ENCODE data around the gene RXFP4. TPM values are rescaled to one million over a fixed set of nuclear protein-coding genes. Genes with fewer than 3 reads are reported as not detected.

Gene RXFP4, protein sequence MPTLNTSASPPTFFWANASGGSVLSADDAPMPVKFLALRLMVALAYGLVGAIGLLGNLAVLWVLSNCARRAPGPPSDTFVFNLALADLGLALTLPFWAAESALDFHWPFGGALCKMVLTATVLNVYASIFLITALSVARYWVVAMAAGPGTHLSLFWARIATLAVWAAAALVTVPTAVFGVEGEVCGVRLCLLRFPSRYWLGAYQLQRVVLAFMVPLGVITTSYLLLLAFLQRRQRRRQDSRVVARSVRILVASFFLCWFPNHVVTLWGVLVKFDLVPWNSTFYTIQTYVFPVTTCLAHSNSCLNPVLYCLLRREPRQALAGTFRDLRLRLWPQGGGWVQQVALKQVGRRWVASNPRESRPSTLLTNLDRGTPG
- polyA plus RNA-seq (not detected in 3 replicates), polyA minus RNA-seq (not detected in 3 replicates)
- not detected for polyA plus RNA-seq (2011; ENCODE audit: low read depth)
- polyA plus RNA-seq (2011; cell fraction: cytosol; rRNA removed), result not detected in 2 replicates
- polyA plus RNA-seq (2011; cell fraction: nucleus; rRNA removed), result not detected in 2 replicates
- 0.13 TPM in 1 of 2 replicates, not detected in the other for polyA plus RNA-seq (2012; ENCODE audit: low replicate concordance)
- polyA minus RNA-seq (2011; cell fraction: cytosol; rRNA and poly(A)+ RNA removed), result not detected
- polyA minus RNA-seq (2011; cell fraction: nucleus; rRNA and poly(A)+ RNA removed), result not detected in 2 replicates

DNA sequence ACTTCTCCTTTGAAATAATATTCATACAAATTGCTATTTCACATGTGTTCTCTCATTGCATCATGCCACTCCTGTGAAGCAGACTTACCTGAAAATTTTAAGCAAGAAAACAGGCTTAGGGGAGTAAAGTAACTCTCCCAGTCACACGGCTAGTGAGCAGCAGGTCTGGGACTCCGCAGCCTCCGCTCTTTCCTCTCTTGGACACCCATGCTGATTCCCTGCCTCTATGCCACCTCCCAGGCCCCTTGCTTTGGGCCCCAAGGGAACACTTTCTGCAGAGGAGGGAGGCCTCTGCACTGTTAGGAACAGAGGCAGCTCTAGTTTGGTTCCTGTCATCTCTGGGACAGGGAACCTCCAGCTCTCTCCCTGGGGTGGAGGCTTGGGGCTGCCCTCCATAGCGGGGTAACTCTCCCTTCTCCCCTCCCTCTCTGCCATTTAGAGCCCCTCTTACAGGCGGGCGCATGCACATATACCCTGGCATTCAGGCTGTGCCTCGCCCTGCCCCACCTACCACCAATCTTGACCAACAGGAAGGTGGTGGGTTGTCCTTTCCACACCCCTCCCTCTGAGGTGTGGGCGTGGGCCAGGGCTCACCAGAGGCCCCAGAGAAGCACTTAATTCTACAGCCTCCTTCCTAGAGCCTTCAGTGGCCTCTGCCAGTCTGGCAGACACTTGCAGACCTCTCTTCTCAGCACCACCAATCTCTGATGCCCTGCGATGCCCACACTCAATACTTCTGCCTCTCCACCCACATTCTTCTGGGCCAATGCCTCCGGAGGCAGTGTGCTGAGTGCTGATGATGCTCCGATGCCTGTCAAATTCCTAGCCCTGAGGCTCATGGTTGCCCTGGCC is at the start of gene RXFP4:
RXFP4 (plus strand) TSS at position 646 of the 852 bp plus-strand sequence; CDS start at position 718, 72 bp downstream.
- no peaks in the 10 kb centered on the region for H3K27me3 ChIP-seq (ENCODE audit: control insufficient read depth, extremely low read depth, insufficient read depth, low read length)
- TF ChIP-seq EZH2 (IDR thresholded peaks at IDR 0.05; ENCODE audit: low read length), result no peak
- TF ChIP-seq, protein P1, sequence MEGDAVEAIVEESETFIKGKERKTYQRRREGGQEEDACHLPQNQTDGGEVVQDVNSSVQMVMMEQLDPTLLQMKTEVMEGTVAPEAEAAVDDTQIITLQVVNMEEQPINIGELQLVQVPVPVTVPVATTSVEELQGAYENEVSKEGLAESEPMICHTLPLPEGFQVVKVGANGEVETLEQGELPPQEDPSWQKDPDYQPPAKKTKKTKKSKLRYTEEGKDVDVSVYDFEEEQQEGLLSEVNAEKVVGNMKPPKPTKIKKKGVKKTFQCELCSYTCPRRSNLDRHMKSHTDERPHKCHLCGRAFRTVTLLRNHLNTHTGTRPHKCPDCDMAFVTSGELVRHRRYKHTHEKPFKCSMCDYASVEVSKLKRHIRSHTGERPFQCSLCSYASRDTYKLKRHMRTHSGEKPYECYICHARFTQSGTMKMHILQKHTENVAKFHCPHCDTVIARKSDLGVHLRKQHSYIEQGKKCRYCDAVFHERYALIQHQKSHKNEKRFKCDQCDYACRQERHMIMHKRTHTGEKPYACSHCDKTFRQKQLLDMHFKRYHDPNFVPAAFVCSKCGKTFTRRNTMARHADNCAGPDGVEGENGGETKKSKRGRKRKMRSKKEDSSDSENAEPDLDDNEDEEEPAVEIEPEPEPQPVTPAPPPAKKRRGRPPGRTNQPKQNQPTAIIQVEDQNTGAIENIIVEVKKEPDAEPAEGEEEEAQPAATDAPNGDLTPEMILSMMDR (optimal IDR thresholded peaks at IDR 0.05 in 1 of 3, IDR thresholded peaks at IDR 0.05 in 1 of 3, conservative IDR thresholded peaks at IDR 0.05 in 1 of 3; ENCODE audit: extremely low read depth in 1 of 3, insufficient read depth in 2 of 3, low read length in 3 of 3), result no peak
- peaks cover 36% of the 10 kb centered on the region for H3K4me1 ChIP-seq (ENCODE audit: control insufficient read depth, extremely low read depth, insufficient read depth, low read length)
- peak within 1 kb of the TSS; percentile 72 for H2AFZ ChIP-seq (ENCODE audit: control insufficient read depth, low read length)
- peak within 1 kb of the TSS; percentile 59 for H3K27ac ChIP-seq (ENCODE audit: control insufficient read depth, insufficient read depth, low read length)
- H3K9ac ChIP-seq (ENCODE audit: control insufficient read depth, extremely low read depth, insufficient read depth, low read length), result peak within 1 kb of the TSS; percentile 36
- H4K20me1 ChIP-seq (ENCODE audit: control insufficient read depth, extremely low read depth, insufficient read depth, low read length), result no peaks in the 10 kb centered on the region
- no peaks in the 10 kb centered on the region for H3K9me1 ChIP-seq (ENCODE audit: control insufficient read depth, extremely low read depth, insufficient read depth, low read length)
- dilution Hi-C loops (cut with MboI; ENCODE audit: extremely low pct_ligation_motif_present, low sequenced_read_pairs), result no loop called here
- H3K79me2 ChIP-seq (ENCODE audit: control insufficient read depth, insufficient read depth, low read length), result no peaks in the 10 kb centered on the region
- no peaks in the 10 kb centered on the region for H3K9me3 ChIP-seq (ENCODE audit: control insufficient read depth, low read depth, low read length)
- H3K36me3 ChIP-seq (ENCODE audit: control insufficient read depth in 2 of 2, extremely low read depth in 1 of 2, insufficient read depth in 2 of 2, low read length in 2 of 2), result peaks cover 2% of the 10 kb centered on the region in 2 experiments
- H3K4me2 ChIP-seq (ENCODE audit: control insufficient read depth, extremely low read depth, insufficient read depth, low read depth, low read length), result peak within 1 kb of the TSS; percentile 36
- peak; percentile 9 for FAIRE-seq
- H3K4me3 ChIP-seq (ENCODE audit: control insufficient read depth in 2 of 3, extremely low read depth in 1 of 3, insufficient read depth in 2 of 3, low read depth in 1 of 3, low read length in 3 of 3), result no peak within 1 kb of the TSS
- no peak for DNase-seq (ENCODE audit: low read depth, low spot score)

DNA sequence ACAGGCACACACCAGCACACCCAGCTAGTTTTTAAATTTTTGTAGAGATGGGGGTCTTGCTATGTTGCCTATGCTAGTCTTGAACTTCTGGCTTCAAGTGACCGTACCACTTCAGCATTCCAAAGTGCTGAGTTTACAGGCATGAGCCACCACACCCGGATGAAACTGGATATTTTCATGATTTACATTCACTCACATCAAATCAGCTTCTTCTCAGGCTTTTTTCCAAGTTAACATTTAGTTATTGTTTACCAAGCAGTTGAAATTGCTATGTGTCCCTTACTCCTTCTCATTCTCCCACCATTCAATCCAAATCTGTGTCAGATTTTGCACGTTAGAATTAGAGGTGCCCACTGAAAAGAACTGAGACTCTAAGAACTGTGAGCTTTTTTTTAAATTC is 48.6 kb upstream of the RXFP4 start:
- Histone ChIP-seq H3K9me1 (ENCODE audit: control insufficient read depth, extremely low read depth, insufficient read depth, low read length) (no peaks in the 10 kb centered on the region), H3K4me3 (ENCODE audit: control insufficient read depth in 2 of 3, extremely low read depth in 1 of 3, insufficient read depth in 2 of 3, low read depth in 1 of 3, low read length in 3 of 3) (peak overlapping the region in 1 of 3 experiments; percentile 15), H4K20me1 (ENCODE audit: control insufficient read depth, extremely low read depth, insufficient read depth, low read length) (no peaks in the 10 kb centered on the region), H3K27me3 (ENCODE audit: control insufficient read depth, extremely low read depth, insufficient read depth, low read length) (no peaks in the 10 kb centered on the region), H3K4me2 (ENCODE audit: control insufficient read depth, extremely low read depth, insufficient read depth, low read depth, low read length) (peak overlapping the region; percentile 92), H3K27ac (ENCODE audit: control insufficient read depth, insufficient read depth, low read length) (peak overlapping the region; percentile 84), H3K79me2 (ENCODE audit: control insufficient read depth, insufficient read depth, low read length) (no peaks in the 10 kb centered on the region), H3K4me1 (ENCODE audit: control insufficient read depth, extremely low read depth, insufficient read depth, low read length) (peaks cover 21% of the 10 kb centered on the region), H3K36me3 (ENCODE audit: control insufficient read depth in 2 of 2, extremely low read depth in 1 of 2, insufficient read depth in 2 of 2, low read length in 2 of 2) (peaks cover 2% of the 10 kb centered on the region in 2 experiments), H2AFZ (ENCODE audit: control insufficient read depth, low read length) (peak overlapping the region; percentile 52), H3K9me3 (ENCODE audit: control insufficient read depth, low read depth, low read length) (no peaks in the 10 kb centered on the region), H3K9ac (ENCODE audit: control insufficient read depth, extremely low read depth, insufficient read depth, low read length) (peak overlapping the region; percentile 56)
- peak; percentile 36 for FAIRE-seq
- TF ChIP-seq EZH2 (IDR thresholded peaks at IDR 0.05; ENCODE audit: low read length), result no peak
- TF ChIP-seq, protein P1 (optimal IDR thresholded peaks at IDR 0.05 in 1 of 3, IDR thresholded peaks at IDR 0.05 in 1 of 3, conservative IDR thresholded peaks at IDR 0.05 in 1 of 3; ENCODE audit: extremely low read depth in 1 of 3, insufficient read depth in 2 of 3, low read length in 3 of 3), result no peak
- dilution Hi-C loops (cut with MboI; ENCODE audit: extremely low pct_ligation_motif_present, low sequenced_read_pairs), result no loop called here
- DNase-seq (ENCODE audit: low read depth, low spot score), result no peak

All from keratinocyte (primary cell).